Cardiac muscle cell (in vitro differentiated cells and primary cell): ENCODE results near the gene CACNA1H. TPM values are rescaled to one million over a fixed set of nuclear protein-coding genes. Genes with fewer than 3 reads are reported as not detected.
"Not testable (repeated sequence)": the region's sequence is repeated elsewhere in the genome, so short reads cannot be mapped to it uniquely, and the experiment has no call there.

ENCODE experiments used
- DNase-seq, 2 donors: peaks; one replicate each; pipeline versions ENCODE4 v3.0.0 to v3.0.0-alpha.2; 2010 to 2017; ENCODE audit warnings: low read depth in 1 of 2, low spot score in 1 of 2
- H3K27ac ChIP-seq: fragments of 200-600 bp; sonication (generic); 2 replicates; pipeline ENCODE4 v1.5.1; 2016
- H3K27me3 ChIP-seq: fragments of 200-600 bp; sonication (generic); 2 replicates; pipeline ENCODE4 v1.6.0; 2016; ENCODE audit warnings: control low read depth
- H3K36me3 ChIP-seq: fragments of 200-600 bp; sonication (generic); 2 replicates; pipeline ENCODE4 v1.5.1; 2016; ENCODE audit warnings: control low read depth
- H3K4me1 ChIP-seq: fragments of 200-600 bp; sonication (generic); 2 replicates; pipeline ENCODE4 v1.8.1; 2017; ENCODE audit warnings: low read depth, mild to moderate bottlenecking, mixed run types
- H3K4me3 ChIP-seq: fragments of 200-600 bp; sonication (generic); 2 replicates; pipeline ENCODE4 v1.5.1; 2016; ENCODE audit warnings: mild to moderate bottlenecking
- H3K9me3 ChIP-seq: fragments of 200-600 bp; sonication (generic); 2 replicates; pipeline ENCODE4 v1.5.1; 2017; ENCODE audit warnings: low read depth, mild to moderate bottlenecking, control low read depth
- polyA plus RNA-seq: library from polyadenylated mRNA; unstranded; fragments of >200 nt; fragmentation: Nextera tagmentation; extraction: Ambion mirVana; gene quantifications from 2 replicates; pipeline ENCODE4 v1.2.1, GENCODE V29; 2016
- total RNA-seq: library from RNA; depleted of rRNA; stranded (reverse); fragments of >200 nt; gene quantifications from 2 replicates; pipeline ENCODE4 v1.2.3, GENCODE V29; 2016
- TF ChIP-seq, protein P1 (sequence below): IDR thresholded peaks from 2 replicates; pipeline ENCODE4 v1.5.1; 2012; ENCODE audit warnings: low read depth, mild to moderate bottlenecking, low read length

Gene CACNA1H
- total and polyA plus RNA-seq, 2 experiments from 2014 or later, result 8.9 to 66.1 TPM

DNA sequence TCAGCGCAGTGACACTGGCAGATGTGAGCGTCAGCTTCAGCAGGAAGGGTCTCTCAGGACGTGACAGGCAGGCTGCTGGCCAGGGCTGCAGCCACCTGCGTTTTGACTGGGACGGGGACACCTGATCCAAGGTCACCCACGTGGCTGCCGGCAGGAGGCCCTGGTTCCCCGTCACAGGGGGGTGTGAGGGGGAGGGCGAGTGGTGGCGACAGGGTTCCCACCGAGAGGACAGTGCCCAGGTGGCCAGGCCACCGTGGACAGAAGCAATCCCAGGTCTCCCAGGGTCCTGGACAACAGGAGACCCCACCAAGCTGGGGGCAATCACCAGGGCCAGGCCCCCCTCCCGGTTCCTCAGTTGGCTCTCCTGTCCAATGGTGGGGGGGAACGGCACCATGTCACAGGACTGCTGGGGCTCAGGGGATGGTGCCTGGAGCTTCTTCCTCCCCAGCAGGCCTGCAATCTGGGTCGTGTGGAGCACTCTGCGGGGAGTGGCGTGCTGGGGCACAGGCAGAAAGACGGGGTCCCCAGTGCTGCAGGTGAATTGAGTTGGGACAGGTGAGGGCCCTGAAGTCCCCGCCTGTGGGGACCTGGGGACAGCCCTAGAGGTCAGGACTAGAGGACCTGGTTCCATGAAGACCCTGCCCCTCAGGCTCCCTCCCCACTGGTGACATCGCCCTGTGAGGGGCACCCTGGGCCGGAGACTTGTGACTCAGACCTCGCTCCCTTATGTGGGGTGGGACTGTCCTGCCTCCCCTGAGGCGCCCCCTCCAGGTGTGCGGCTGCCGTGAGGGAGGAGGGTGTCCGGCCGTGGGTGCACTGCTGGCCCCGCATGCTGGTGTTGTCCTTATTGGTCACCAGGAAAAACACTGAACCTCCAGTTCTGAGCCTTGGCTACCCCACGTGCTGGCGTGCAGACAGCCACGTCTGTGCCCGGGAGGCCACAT, 91.3 kb downstream of the CACNA1H start:
- not testable (repeated sequence) for H3K27ac ChIP-seq, DNase-seq, H3K4me1 ChIP-seq, H3K9me3 ChIP-seq, H3K36me3 ChIP-seq, H3K4me3 ChIP-seq, H3K27me3 ChIP-seq

DNA sequence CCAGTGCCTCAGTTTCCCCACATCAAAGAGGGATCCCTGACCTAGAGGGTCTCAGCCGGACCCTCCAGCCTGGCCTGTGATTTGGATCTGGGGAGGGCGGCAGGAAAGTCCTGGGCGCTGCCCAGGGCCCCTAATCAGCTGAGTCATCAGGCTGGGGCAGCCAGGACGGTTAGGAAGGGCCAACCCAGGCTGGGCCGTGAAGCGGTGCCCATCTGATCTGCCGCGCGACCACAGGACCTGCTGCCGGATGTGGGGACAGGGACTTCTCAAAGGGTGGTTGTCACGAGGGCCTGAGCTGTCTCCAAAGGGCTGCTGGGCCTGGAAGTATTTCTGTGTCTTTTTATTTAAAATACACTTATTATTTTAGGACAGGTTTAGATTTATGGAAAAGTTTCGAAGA, 92.0 kb downstream of the CACNA1H start:
- TF ChIP-seq, protein P1, sequence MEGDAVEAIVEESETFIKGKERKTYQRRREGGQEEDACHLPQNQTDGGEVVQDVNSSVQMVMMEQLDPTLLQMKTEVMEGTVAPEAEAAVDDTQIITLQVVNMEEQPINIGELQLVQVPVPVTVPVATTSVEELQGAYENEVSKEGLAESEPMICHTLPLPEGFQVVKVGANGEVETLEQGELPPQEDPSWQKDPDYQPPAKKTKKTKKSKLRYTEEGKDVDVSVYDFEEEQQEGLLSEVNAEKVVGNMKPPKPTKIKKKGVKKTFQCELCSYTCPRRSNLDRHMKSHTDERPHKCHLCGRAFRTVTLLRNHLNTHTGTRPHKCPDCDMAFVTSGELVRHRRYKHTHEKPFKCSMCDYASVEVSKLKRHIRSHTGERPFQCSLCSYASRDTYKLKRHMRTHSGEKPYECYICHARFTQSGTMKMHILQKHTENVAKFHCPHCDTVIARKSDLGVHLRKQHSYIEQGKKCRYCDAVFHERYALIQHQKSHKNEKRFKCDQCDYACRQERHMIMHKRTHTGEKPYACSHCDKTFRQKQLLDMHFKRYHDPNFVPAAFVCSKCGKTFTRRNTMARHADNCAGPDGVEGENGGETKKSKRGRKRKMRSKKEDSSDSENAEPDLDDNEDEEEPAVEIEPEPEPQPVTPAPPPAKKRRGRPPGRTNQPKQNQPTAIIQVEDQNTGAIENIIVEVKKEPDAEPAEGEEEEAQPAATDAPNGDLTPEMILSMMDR, result no peak
- H3K36me3 ChIP-seq, result no peaks in the 10 kb centered on the region
- no peaks in the 10 kb centered on the region for H3K27me3 ChIP-seq
- no peak for DNase-seq
- no peak overlapping the region for H3K4me3 ChIP-seq
- no peak overlapping the region for H3K27ac ChIP-seq
- H3K4me1 ChIP-seq, result no peaks in the 10 kb centered on the region
- H3K9me3 ChIP-seq, result no peaks in the 10 kb centered on the region

- DNase-seq, result no peak
- Histone ChIP-seq H3K27me3 (no peaks in the 10 kb centered on the region), H3K4me3 (no peak overlapping the region), H3K4me1 (no peaks in the 10 kb centered on the region), H3K36me3 (no peaks in the 10 kb centered on the region), H3K9me3 (no peaks in the 10 kb centered on the region), H3K27ac (no peak overlapping the region)
- TF ChIP-seq, protein P1, result no peak
These were observed 92.6 kb downstream of the CACNA1H start for GRCh38 chr16:1245452-1246020.

DNA sequence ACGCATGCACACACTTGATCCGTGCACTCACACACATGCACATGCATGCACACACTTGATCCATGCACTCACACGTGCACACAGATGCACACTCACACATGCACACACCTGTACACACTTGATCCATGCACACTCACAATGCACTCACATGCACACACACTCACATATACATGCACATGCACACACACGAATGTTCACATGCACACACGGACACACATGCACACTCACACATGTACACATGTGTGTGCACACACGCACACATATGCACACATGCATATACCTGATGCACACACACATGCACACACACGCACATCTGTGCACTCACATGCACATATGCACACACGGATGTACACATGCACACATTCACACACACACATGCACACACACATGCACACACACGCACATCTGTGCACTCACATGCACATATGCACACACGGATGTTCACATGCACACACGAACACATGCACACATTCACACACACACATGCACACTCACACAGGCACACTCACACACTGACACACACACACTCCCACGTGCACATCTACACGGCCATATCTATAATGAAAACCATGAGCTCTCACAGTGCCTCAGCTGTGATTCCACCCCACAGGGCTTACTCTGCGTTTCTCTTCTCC, 95.1 kb downstream of the CACNA1H start:
- not testable (repeated sequence) for H3K27me3 ChIP-seq, H3K36me3 ChIP-seq, H3K9me3 ChIP-seq, H3K4me1 ChIP-seq, DNase-seq, H3K27ac ChIP-seq, H3K4me3 ChIP-seq

- H3K4me1 ChIP-seq, H3K9me3 ChIP-seq, H3K4me3 ChIP-seq: not testable (repeated sequence)
These were observed 96.3 kb downstream of the CACNA1H start for GRCh38 chr16:1249031-1249755.

GRCh38 chr16:1253701-1254364, 100.9 kb downstream of the CACNA1H start:
- not testable (repeated sequence) for H3K4me3 ChIP-seq, H3K4me1 ChIP-seq, H3K9me3 ChIP-seq, H3K27ac ChIP-seq, DNase-seq, H3K36me3 ChIP-seq
- H3K27me3 ChIP-seq, result peaks cover 15% of the 10 kb centered on the region

More at GRCh38 chr16:1249031-1249755, 96.3 kb downstream of the CACNA1H start:
- H3K27me3 ChIP-seq, H3K27ac ChIP-seq, DNase-seq, H3K36me3 ChIP-seq: not testable (repeated sequence)

- H3K4me3 ChIP-seq, H3K9me3 ChIP-seq, H3K27ac ChIP-seq, H3K36me3 ChIP-seq, H3K4me1 ChIP-seq, DNase-seq: not testable (repeated sequence)
- H3K27me3 ChIP-seq, result peaks cover 25% of the 10 kb centered on the region
These were observed 101.9 kb downstream of the CACNA1H start for GRCh38 chr16:1254821-1255220.

GRCh38 chr16:1255276-1256122, 102.6 kb downstream of the CACNA1H start, which contains the start of gene TPSD1:
Gene TPSD1, plus strand, starts transcription at chr16:1256069. Its CDS starts 212 bp downstream, at chr16:1256281.
- H3K9me3 ChIP-seq, H3K36me3 ChIP-seq, H3K4me3 ChIP-seq, H3K4me1 ChIP-seq, DNase-seq, H3K27ac ChIP-seq: not testable (repeated sequence)
- peaks cover 32% of the 10 kb centered on the region for H3K27me3 ChIP-seq

DNA sequence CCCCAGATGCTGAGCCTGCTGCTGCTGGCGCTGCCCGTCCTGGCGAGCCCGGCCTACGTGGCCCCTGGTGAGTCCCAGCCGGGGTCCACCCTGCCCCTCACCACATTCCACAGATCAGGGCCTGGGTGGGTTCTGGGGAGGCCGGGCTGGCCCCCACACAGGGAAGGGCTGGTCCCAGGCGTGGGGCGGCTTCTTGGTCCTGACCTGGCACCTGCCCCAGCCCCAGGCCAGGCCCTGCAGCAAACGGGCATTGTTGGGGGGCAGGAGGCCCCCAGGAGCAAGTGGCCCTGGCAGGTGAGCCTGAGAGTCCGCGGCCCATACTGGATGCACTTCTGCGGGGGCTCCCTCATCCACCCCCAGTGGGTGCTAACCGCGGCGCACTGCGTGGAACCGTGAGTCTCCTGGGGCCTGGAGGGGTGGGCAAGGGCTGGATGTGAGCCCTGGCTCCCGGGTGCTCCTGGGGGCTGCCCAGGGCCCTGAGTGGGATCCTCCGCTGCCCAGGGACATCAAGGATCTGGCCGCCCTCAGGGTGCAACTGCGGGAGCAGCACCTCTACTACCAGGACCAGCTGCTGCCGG, 103.5 kb downstream of the CACNA1H start:
- not testable (repeated sequence) for H3K9me3 ChIP-seq, H3K36me3 ChIP-seq, H3K27ac ChIP-seq, DNase-seq, H3K4me3 ChIP-seq, H3K4me1 ChIP-seq
- H3K27me3 ChIP-seq, result peaks cover 41% of the 10 kb centered on the region
